ENCODE data around the gene HSPB6.

Gene HSPB6

DNA sequence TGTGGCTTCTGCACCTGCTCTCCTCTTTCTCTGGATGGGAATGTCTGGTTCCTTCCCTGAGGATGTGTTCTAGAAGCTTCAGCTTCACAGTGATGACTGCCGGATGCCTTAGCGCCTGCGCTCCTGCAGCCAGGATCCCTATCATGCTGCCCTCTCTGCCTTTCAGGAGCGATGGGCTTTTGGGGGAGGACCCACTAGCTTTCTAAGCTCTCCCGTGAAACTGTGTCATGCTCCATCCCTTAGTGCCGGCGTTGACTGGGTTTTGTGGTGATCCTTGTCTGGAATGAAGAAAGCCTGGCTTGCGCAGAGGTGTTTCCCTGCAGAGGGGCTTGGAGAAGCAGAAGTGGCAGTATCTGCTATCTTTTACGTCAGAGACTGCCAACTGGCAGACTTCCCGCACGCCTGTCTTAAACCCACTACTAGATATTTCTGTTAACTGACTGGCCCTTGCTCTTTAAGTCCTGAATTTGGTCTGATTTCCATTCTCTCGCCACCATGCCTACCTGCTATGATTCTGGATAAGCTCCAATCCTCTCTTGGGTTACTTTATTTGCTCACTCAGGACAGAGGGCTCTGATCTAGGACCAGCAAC is 42.8 kb downstream of the HSPB6 start:
- DNase-seq = no peak

GRCh38 chr19:35713506-35713850 is 43.4 kb downstream of the HSPB6 start:
- DNase-seq = no peak

GRCh38 chr19:35712567-35713505 is 44.0 kb downstream of the HSPB6 start:
- DNase-seq = no peak

DNA sequence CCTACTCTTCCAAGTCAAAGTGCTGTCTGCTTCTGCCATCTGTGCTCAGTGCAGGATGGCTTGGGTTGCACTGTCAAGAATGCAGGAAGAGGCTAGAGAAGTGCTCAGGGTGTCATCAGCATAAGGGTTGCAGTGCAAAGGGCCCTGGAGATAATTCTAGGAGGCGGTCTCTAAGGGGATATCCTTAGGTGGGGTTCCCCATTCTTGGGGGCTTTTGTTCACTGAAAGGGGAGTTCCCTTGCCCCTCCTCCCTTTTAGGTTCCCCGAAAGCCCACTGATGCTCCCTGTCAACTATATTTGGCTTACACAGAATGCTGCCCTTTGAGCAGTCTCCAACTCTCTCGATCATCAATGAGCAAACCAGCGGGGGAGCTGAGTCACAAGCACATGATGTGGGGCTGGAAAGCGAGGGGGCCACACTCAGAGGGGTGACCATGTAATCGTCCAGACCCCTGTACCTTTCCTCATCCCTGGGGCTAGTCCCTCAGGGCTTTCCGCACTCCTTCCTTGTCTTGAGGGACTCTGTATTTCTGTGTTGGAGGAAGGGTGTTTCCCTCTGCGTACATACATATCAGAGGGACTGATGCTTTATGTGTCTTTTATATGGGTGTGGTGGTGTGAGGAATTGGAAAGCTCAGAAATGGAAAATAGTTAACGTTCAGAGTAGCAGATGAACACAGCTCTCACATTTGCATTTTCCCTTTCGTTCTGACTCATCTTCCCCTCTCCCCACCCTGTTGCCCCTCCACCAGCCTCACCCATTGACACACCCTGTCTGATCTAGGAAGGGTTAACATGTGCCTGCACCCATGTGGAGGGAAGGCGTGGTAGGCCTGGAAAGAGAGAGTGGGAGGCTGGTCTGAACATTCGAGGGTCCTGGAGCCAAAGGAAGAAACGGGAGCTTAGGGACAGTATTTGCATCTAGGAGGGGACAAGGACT is 45.8 kb downstream of the HSPB6 start:
- no peak for DNase-seq

GRCh38 chr19:35708391-35708790 is 48.4 kb downstream of the HSPB6 start:
- no peak for DNase-seq

All from NCI-H1930 (cell line).